ENCODE results near the gene KCNJ10.

Gene KCNJ10

DNA sequence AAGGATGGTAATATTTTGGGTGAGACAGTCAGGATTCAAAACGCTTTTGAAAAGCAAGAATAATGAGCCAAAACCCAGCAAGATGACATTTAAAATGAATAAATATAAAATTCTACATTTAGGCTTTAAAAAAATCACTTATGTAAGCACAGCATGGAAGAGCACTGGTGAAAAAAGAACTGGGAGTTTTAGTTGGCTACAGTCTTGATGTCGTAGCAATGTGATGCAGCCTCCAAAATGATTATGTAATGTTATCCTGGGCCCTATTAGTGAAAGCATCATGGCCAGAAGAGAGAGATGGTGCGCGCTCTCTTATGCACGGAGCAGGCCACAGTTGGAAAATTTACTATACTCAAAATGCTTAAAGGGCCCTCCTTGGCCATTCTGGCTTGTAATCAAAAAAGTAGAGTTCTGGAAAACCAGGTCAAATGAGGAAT is 16.5 kb upstream of the KCNJ10 start:
- no peak for TF ChIP-seq EGR1 (IDR thresholded peaks at IDR 0.05)
- no peak for TF ChIP-seq YY1 (IDR thresholded peaks at IDR 0.05; ENCODE audit: low read depth)
- no peak for TF ChIP-seq EP300 (IDR thresholded peaks at IDR 0.05; ENCODE audit: borderline replicate concordance)
- TF ChIP-seq, protein P1, sequence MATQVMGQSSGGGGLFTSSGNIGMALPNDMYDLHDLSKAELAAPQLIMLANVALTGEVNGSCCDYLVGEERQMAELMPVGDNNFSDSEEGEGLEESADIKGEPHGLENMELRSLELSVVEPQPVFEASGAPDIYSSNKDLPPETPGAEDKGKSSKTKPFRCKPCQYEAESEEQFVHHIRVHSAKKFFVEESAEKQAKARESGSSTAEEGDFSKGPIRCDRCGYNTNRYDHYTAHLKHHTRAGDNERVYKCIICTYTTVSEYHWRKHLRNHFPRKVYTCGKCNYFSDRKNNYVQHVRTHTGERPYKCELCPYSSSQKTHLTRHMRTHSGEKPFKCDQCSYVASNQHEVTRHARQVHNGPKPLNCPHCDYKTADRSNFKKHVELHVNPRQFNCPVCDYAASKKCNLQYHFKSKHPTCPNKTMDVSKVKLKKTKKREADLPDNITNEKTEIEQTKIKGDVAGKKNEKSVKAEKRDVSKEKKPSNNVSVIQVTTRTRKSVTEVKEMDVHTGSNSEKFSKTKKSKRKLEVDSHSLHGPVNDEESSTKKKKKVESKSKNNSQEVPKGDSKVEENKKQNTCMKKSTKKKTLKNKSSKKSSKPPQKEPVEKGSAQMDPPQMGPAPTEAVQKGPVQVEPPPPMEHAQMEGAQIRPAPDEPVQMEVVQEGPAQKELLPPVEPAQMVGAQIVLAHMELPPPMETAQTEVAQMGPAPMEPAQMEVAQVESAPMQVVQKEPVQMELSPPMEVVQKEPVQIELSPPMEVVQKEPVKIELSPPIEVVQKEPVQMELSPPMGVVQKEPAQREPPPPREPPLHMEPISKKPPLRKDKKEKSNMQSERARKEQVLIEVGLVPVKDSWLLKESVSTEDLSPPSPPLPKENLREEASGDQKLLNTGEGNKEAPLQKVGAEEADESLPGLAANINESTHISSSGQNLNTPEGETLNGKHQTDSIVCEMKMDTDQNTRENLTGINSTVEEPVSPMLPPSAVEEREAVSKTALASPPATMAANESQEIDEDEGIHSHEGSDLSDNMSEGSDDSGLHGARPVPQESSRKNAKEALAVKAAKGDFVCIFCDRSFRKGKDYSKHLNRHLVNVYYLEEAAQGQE (IDR thresholded peaks at IDR 0.05; ENCODE audit: low read depth) = no peak
- TF ChIP-seq CREB1 (IDR thresholded peaks at IDR 0.05; ENCODE audit: low read depth) = no peak
- TF ChIP-seq TAF1 (IDR thresholded peaks at IDR 0.05; ENCODE audit: low read depth) = no peak
- no peak for TF ChIP-seq TEAD4 (IDR thresholded peaks at IDR 0.05)
- no peak for TF ChIP-seq FOXM1 (IDR thresholded peaks at IDR 0.05; ENCODE audit: borderline replicate concordance, low read depth)

DNA sequence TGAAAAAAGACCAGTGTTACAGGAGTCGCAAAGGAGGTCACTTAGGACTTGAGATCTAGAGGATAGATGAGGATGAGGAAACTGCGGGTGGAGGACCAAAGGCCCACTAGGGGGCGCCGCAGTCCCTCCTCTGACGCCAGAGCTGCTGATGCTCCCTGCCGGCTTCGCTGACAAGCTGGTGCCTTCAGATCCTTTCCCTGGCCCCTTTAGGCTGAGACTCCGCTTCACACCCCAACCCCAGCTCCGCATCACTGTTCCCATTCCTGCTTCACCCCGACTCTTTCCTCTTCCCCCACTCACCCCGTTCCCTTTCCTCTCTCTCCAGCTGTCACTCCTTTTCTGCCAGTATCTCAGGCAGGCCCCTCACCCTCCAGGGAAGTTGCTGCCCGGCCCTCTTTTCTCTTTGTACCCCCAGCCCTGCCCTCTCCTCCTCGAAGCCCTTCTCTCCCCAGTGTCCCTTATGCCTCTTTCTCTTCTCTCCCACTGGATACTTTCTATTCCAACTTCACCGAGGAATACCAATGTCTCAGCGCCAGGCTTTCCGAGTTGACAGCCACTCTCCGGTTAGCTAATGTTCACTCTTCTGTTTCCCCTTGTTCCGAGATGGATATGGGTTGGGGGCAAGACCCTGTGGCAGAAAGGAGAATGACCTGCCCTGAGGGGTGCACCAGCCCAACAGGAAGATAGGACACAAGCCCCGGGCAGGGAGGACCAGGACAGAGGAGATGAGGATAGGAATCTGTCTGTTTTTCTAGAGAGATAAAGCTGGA is 15.9 kb upstream of the KCNJ10 start:
- TF ChIP-seq TEAD4 (IDR thresholded peaks at IDR 0.05) (no peak), RAD21 (IDR thresholded peaks at IDR 0.05; ENCODE audit: low read depth) (peak; percentile 78), ZBTB7A (IDR thresholded peaks at IDR 0.05; ENCODE audit: low read depth) (no peak), YY1 (IDR thresholded peaks at IDR 0.05; ENCODE audit: low read depth) (no peak), NFIC (IDR thresholded peaks at IDR 0.05) (no peak), TAF1 (IDR thresholded peaks at IDR 0.05; ENCODE audit: low read depth) (no peak), CREB1 (IDR thresholded peaks at IDR 0.05; ENCODE audit: low read depth) (no peak)
- TF ChIP-seq, protein P2, sequence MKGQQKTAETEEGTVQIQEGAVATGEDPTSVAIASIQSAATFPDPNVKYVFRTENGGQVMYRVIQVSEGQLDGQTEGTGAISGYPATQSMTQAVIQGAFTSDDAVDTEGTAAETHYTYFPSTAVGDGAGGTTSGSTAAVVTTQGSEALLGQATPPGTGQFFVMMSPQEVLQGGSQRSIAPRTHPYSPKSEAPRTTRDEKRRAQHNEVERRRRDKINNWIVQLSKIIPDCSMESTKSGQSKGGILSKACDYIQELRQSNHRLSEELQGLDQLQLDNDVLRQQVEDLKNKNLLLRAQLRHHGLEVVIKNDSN (IDR thresholded peaks at IDR 0.05) = no peak

DNA sequence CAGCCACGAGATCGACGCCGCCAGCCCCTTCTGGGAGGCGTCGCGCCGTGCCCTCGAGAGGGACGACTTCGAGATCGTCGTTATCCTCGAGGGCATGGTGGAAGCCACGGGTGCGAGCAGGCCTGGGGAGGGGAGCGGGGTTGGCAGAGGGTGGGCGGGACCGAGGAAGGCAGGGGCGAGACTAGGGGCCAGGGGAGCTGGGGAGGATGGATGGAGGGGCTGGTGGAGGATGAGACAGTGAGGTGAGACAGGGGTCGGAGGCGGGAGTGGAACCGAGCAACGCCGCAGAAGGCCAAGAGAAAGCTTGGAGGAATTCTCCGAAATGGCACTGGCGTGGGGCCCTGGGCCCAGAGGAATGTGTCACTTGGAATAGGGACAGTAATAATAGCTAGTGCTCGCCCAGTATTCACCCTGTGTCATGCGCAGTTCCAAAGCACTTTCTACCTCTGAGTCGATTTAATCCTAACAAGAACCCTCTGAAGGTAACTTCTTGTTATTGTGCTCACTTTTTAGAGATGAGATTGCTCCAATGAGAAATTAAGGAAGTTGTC is 14.9 kb upstream of the KCNJ10 start:
- no peak for TF ChIP-seq NFIC (IDR thresholded peaks at IDR 0.05)
- TF ChIP-seq, protein P1 (IDR thresholded peaks at IDR 0.05; ENCODE audit: low read depth) = no peak
- TF ChIP-seq RAD21 (IDR thresholded peaks at IDR 0.05; ENCODE audit: low read depth) = no peak
- no peak for TF ChIP-seq FOXM1 (IDR thresholded peaks at IDR 0.05; ENCODE audit: borderline replicate concordance, low read depth)

DNA sequence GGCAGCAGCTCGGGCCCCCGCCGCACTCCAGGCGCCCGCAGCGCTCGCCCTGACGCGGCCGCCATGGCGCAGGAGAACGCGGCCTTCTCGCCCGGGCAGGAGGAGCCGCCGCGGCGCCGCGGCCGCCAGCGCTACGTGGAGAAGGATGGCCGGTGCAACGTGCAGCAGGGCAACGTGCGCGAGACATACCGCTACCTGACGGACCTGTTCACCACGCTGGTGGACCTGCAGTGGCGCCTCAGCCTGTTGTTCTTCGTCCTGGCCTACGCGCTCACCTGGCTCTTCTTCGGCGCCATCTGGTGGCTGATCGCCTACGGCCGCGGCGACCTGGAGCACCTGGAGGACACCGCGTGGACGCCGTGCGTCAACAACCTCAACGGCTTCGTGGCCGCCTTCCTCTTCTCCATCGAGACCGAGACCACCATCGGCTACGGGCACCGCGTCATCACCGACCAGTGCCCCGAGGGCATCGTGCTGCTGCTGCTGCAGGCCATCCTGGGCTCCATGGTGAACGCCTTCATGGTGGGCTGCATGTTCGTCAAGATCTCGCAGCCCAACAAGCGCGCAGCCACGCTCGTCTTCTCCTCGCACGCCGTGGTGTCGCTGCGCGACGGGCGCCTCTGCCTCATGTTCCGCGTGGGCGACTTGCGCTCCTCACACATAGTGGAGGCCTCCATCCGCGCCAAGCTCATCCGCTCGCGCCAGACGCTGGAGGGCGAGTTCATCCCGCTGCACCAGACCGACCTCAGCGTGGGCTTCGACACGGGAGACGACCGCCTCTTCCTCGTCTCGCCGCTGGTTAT is 14.2 kb upstream of the KCNJ10 start:
- TF ChIP-seq CEBPB (IDR thresholded peaks at IDR 0.05) = no peak
- TF ChIP-seq CREB1 (IDR thresholded peaks at IDR 0.05; ENCODE audit: low read depth) = no peak
- TF ChIP-seq RAD21 (IDR thresholded peaks at IDR 0.05; ENCODE audit: low read depth) = peak; percentile 23; the same call in 1 of the 2 replicates
- no peak for TF ChIP-seq EGR1 (IDR thresholded peaks at IDR 0.05)
- TF ChIP-seq, protein P1 (IDR thresholded peaks at IDR 0.05; ENCODE audit: low read depth) = no peak

DNA sequence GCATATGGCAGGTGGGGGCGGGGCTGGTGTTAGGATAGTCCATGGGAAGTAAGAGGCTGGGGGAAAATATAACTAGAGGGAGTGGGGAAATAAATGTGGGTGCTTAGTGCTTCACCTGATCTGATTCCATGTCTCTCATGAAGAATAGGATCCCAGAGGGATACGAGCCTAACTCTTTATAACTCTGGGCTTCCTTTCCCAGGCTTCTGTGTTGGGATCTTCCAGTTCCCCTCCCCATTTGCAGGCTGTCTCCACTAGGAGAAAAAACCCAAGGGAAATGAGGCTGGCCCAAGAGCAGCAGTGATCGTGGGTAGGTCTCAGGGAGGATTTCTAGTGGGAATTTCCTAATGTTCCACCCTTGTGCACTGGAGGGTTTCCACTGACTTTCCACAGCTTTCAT is 13.0 kb upstream of the KCNJ10 start:
- no peak for TF ChIP-seq TCF12 (IDR thresholded peaks at IDR 0.05; ENCODE audit: low read depth)
- TF ChIP-seq, protein P3, sequence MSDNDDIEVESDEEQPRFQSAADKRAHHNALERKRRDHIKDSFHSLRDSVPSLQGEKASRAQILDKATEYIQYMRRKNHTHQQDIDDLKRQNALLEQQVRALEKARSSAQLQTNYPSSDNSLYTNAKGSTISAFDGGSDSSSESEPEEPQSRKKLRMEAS (IDR thresholded peaks at IDR 0.05) = no peak
- no peak for TF ChIP-seq CREB1 (IDR thresholded peaks at IDR 0.05; ENCODE audit: low read depth)
- TF ChIP-seq YY1 (IDR thresholded peaks at IDR 0.05; ENCODE audit: low read depth) = no peak
- TF ChIP-seq RAD21 (IDR thresholded peaks at IDR 0.05; ENCODE audit: low read depth) = no peak
- TF ChIP-seq, protein P1 (IDR thresholded peaks at IDR 0.05; ENCODE audit: low read depth) = no peak
- TF ChIP-seq FOXM1 (IDR thresholded peaks at IDR 0.05; ENCODE audit: borderline replicate concordance, low read depth) = no peak
- no peak for TF ChIP-seq EP300 (IDR thresholded peaks at IDR 0.05; ENCODE audit: borderline replicate concordance)
- TF ChIP-seq, protein P2 (IDR thresholded peaks at IDR 0.05) = no peak
- no peak for TF ChIP-seq CEBPB (IDR thresholded peaks at IDR 0.05)
- TF ChIP-seq TEAD4 (IDR thresholded peaks at IDR 0.05) = no peak
- TF ChIP-seq EGR1 (IDR thresholded peaks at IDR 0.05) = no peak
- TF ChIP-seq TAF1 (IDR thresholded peaks at IDR 0.05; ENCODE audit: low read depth) = no peak
- no peak for TF ChIP-seq ZBTB7A (IDR thresholded peaks at IDR 0.05; ENCODE audit: low read depth)
- TF ChIP-seq NFIC (IDR thresholded peaks at IDR 0.05) = no peak
